HFF-Myc (cell line): Measurements from ENCODE around the gene SPART.

Experiments
- DNase-seq: peaks from one replicate; pipeline ENCODE4 v3.0.0-alpha.2; 2011; ENCODE audit warnings: low read depth; ENCODE audit errors: extremely low read depth
- H3K4me3 ChIP-seq: replicated peaks from 2 replicates; pipeline ENCODE4 v1.5.1; 2011; ENCODE audit warnings: low read depth, mild to moderate bottlenecking, control low read depth, low read length
- CTCF ChIP-seq: IDR thresholded peaks from 2 replicates; pipeline ENCODE4 v1.5.1; 2012; ENCODE audit warnings: mild to moderate bottlenecking, low read depth, low read length, control low read depth; ENCODE audit errors: missing control alignments

Gene SPART

DNA sequence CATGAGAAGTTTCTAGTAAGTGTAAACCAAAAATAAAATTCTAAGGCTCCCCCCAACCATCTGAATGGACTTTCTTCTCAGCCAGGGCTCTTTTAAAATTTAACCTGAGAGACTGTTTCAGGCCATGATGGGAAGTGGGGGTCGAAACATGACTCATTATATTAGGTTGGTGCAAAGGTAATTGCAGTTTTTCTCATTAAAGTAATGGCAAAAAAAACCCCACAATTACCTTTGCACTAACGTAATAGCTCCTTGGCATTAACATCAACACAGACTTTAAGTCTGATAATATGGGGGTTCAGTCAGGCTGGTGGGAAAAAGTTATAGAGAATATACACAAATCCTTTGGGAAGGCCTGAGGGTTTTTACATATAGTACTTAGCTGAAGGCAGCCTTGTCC lies 9.4 kb upstream of the SPART start:
- no peak overlapping the region for H3K4me3 ChIP-seq
- no peak for TF ChIP-seq CTCF
- no peak for DNase-seq

GRCh38 chr13:36354842-36355623 lies 8.8 kb upstream of the SPART start:
- TF ChIP-seq CTCF = no peak
- no peak for DNase-seq
- H3K4me3 ChIP-seq = no peak overlapping the region

- no peak for DNase-seq
- no peak overlapping the region for H3K4me3 ChIP-seq
- no peak for TF ChIP-seq CTCF
Measured at GRCh38 chr13:36353001-36353400, 6.8 kb upstream of the SPART start.

GRCh38 chr13:36352350-36352749 lies 6.2 kb upstream of the SPART start:
- TF ChIP-seq CTCF = no peak
- H3K4me3 ChIP-seq = no peak overlapping the region
- DNase-seq = no peak

GRCh38 chr13:36347531-36348210 lies 1.5 kb upstream of the SPART start:
- DNase-seq = no peak
- H3K4me3 ChIP-seq = no peak overlapping the region
- TF ChIP-seq CTCF = no peak

DNA sequence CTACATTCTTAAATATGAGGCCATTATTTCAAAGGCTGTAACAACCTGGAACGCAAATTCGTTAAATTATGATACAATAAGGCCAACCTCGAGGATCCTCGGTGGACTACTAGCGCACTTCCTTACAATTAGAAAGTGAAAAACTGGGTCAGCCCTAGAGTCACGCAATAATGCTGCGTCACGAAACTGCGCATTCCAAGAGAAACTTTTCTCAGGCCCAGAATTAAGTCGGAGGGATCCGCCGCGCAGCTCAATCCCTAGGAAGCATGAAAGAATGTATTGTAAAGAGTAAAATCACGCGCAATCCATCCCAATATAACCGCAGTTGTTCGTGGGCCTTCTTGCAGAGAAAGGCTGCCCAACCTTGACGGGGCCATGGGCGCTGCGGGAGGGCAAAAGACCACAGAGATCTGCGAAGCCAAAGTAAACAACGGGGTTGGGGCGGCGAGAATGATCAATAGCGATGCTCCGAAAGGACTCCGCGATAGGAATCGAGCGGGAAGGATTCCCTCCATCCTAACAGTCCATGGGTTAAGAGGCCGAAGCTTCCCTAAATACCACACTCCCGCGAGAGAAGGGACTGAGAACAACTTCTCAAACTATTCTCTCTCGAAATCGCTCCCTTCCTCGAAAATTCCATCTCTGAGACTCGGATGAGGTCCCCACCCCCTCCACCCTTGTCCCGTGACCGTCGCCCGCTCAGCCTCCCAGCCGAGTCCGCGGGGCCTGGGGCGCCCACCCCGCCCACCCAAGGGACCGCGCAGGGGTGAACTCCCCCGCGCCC lies 564 bp downstream of the SPART start:
- no peak for DNase-seq
- TF ChIP-seq CTCF = no peak
- H3K4me3 ChIP-seq = peak overlapping the region; percentile 66
